K562 (cell line): ENCODE results near the gene SLC4A1. TPM values are rescaled to one million over a fixed set of nuclear protein-coding genes. Genes with fewer than 3 reads are reported as not detected.

ENCODE experiments used
- ARID1B ChIP-seq: fragments of 450-650 bp; IDR thresholded peaks from 2 replicates; pipeline ENCODE4 v1.6.1; 2016; ENCODE audit warnings: antibody characterized with exemption, mild to moderate bottlenecking, inconsistent platforms
- ARNT ChIP-seq, 2 experiments: fragments of 450-650 bp; IDR thresholded peaks; 2 replicates each; pipeline ENCODE4 v1.6.1; 2016; ENCODE audit warnings: mild to moderate bottlenecking in 1 of 2
- CBX5 ChIP-seq: IDR thresholded peaks from 2 replicates; pipeline ENCODE4 v1.6.1; 2014; ENCODE audit warnings: low read depth, borderline replicate concordance
- CHD2 ChIP-seq: IDR thresholded peaks from 2 replicates; pipeline ENCODE4 v1.6.1; 2011; ENCODE audit warnings: low read depth, low read length
- ILF3 ChIP-seq: fragments of 450-650 bp; IDR thresholded peaks from 2 replicates; pipeline ENCODE4 v1.6.1; 2018; ENCODE audit warnings: antibody characterized with exemption, mild to moderate bottlenecking, moderate library complexity, borderline replicate concordance
- IRF1 ChIP-seq: sonication (generic); formaldehyde crosslinking; IDR thresholded peaks from 2 replicates; pipeline ENCODE4 v1.8.0; 2022; ENCODE audit warnings: missing genetic modification reagents, mild to moderate bottlenecking, borderline replicate concordance
- NFATC3 ChIP-seq: fragments of 450-650 bp; IDR thresholded peaks from 2 replicates; pipeline ENCODE4 v1.6.1; 2017; ENCODE audit warnings: mild to moderate bottlenecking
- PATZ1 ChIP-seq: fragments of 250-450 bp; sonication (Bioruptor Pico); IDR thresholded peaks from 2 replicates; pipeline ENCODE4 v1.5.0; 2020; ENCODE audit warnings: mild to moderate bottlenecking, borderline replicate concordance
- REST ChIP-seq, 2 experiments: fragments of 450-650 bp; formaldehyde crosslinking in 1 of 2; IDR thresholded peaks; 2 replicates each; pipeline versions ENCODE4 v1.4.0 to v1.6.1; 2014 to 2020; ENCODE audit warnings: mild to moderate bottlenecking in 2 of 2, borderline replicate concordance in 1 of 2, low read depth in 1 of 2
- TEAD1 ChIP-seq, 2 experiments: fragments of 450-650 bp in 1 of 2; sonication (generic) in 1 of 2; formaldehyde crosslinking; IDR thresholded peaks; 2 replicates each; pipeline versions ENCODE4 v1.4.0 to v1.8.0; 2020 to 2022; ENCODE audit warnings: mild to moderate bottlenecking in 2 of 2, missing genetic modification reagents in 1 of 2
- ZBTB9 ChIP-seq: fragments of 450-650 bp; formaldehyde crosslinking; IDR thresholded peaks from 2 replicates; pipeline ENCODE4 v1.4.0; 2020; ENCODE audit warnings: mild to moderate bottlenecking, moderate library complexity
- ZKSCAN3 ChIP-seq: fragments of 250-450 bp; sonication (Bioruptor Pico); IDR thresholded peaks from 2 replicates; pipeline ENCODE4 v1.4.0; 2020
- polyA plus RNA-seq, 8 experiments: library from polyadenylated mRNA; depleted of rRNA in 4 of 8; stranded (reverse) in 5 of 8; unstranded in 3 of 8; fragments of >200 nt; fragmentation: Nextera tagmentation in 2 of 8; fragmentation: Illumina TruSeq in 1 of 8; extraction: Ambion mirVana in 2 of 8; extraction: Trizol in 1 of 8; gene quantifications; 2 replicates each; pipeline versions ENCODE4 v1.2.1 to v1.2.3, GENCODE V29; 2011 to 2014; ENCODE audit warnings: inconsistent platforms in 1 of 8, missing spikeins in 1 of 8
- total RNA-seq, 7 experiments: library from RNA; depleted of rRNA in 6 of 7; stranded (reverse); fragments of >200 nt in 6 of 7; fragmentation: Illumina TruSeq in 2 of 7; extraction: Trizol in 2 of 7; gene quantifications; 2 replicates each; pipeline versions ENCODE4 v1.2.1 to v1.2.3, GENCODE V29; 2011 to 2021; ENCODE audit warnings: low replicate concordance in 1 of 7

The SLC4A1 gene
- total and polyA plus RNA-seq, 9 of the 15 experiments (the other 6 are each of a cell fraction or from before 2014, with no cell fraction given): 0.14 to 1.00 (median 0.53) TPM

GRCh38 chr17:44219108-44219615 lies 48.8 kb downstream of the SLC4A1 start (continued):
- TF ChIP-seq REST (IDR thresholded peaks at IDR 0.05; ENCODE audit: borderline replicate concordance) (peak; percentile 6; the same call in 1 of the 2 replicates), REST (CRISPR knock-in tag; IDR thresholded peaks at IDR 0.05; ENCODE audit: low read depth) (peak; percentile 77; the same call in 1 of the 2 replicates), CHD2 (no peak), NFATC3 (no peak), PATZ1 (CRISPR knock-in tag) (no peak), ZKSCAN3 (CRISPR knock-in tag) (no peak), TEAD1 (CRISPR knock-in tag; IDR thresholded peaks at IDR 0.05) (peak in 1 of 2 experiments; percentile 42; a peak in 1 of 4 replicates), ZBTB9 (0 out of 2 replicates have a peak, but pooled peaks have one; percentile 62), ARID1B (no peak), CBX5 (no peak), IRF1 (no peak), ILF3 (peak; percentile 71; the same call in 1 of the 2 replicates), ARNT (IDR thresholded peaks at IDR 0.05) (no peak)
